ENCODE data around the gene CPNE6. TPM values are rescaled to one million over a fixed set of nuclear protein-coding genes. Genes with fewer than 3 reads are reported as not detected.

CPNE6 gene
- polyA plus RNA-seq, 1 donor from 2014 or later, result not detected

DNA sequence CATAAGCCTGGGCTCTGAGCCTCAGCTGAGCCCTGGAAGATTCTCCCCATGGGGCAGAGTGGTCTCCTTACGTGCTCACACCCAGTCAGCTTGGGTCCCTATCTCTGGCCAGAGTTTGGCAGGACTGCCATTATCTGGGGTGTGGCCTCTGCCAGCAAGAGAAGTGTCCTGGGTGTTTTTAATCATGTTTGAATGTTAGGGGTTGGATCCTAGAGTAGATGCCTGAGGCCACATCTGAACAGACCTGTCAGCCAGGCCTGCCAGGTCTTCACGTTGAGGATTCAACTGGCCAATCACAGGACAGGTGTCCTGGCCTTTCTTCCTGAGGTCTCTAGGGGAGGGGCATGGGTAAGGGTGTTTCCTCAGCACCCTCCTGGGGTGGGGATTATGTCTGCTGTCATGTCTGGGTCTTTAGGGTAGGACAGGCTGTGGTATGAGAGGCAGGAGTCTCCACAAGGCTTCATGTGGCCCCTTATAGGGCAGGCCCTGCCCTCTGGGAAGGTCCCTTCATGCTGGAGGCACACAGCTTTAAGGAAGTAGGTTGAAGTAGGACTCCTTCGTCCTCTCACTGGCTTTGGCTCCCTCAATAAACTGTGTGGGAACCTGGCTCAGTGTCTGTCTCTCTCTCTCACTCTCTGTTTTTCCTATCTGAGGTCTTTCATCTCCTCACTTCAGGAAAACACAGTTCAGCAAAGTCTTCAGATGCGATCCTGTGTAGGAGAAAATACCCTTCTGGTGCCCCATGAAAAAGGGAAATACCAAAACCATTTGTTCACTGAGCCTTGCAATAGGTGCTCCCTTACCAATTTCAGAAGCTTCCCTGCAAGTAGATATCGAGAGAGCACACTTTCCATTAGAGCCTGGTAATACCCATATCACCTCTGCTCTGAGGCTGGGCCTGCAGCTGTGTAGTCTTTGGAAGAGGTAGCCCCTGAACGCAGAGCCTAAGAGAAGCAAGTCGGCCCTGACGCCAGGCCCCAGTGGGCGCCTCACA is 52.4 kb downstream of the CPNE6 start:
- peak overlapping the region; percentile 74 to 98 (median 81) for H3K27ac Mint-ChIP-seq
- H3K4me3 Mint-ChIP-seq, result peak overlapping the region; percentile 31 to 75 (median 54)
- peaks cover 4% of the 10 kb centered on the region for H3K36me3 Mint-ChIP-seq
- H3K4me1 Mint-ChIP-seq, result peaks cover 20 to 40% (median 36%) of the 10 kb centered on the region in 3 donors
- H3K27me3 Mint-ChIP-seq, result no peaks in the 10 kb centered on the region
- H3K9me3 Mint-ChIP-seq, result no peaks in the 10 kb centered on the region

- Mint-ChIP-seq H3K4me1 (peaks cover 20 to 41% (median 35%) of the 10 kb centered on the region in 3 donors), H3K27ac (peak overlapping the region in 1 of 3 donors; percentile 60), H3K27me3 (no peaks in the 10 kb centered on the region), H3K4me3 (no peak overlapping the region), H3K36me3 (peaks cover 5% of the 10 kb centered on the region), H3K9me3 (no peaks in the 10 kb centered on the region)
Measured at GRCh38 chr14:24126939-24127338, 55.6 kb downstream of the CPNE6 start.

GRCh38 chr14:24127673-24128072 is 56.3 kb downstream of the CPNE6 start:
- Mint-ChIP-seq H3K9me3 (no peaks in the 10 kb centered on the region), H3K27ac (peak overlapping the region in 1 of 3 donors; percentile 60), H3K27me3 (no peaks in the 10 kb centered on the region), H3K36me3 (peaks cover 5% of the 10 kb centered on the region), H3K4me1 (peaks cover 18 to 43% (median 34%) of the 10 kb centered on the region in 3 donors), H3K4me3 (peak overlapping the region in 1 of 4 donors; percentile 63)

Other genes starting within 250 kb of the CPNE6 start
- gene DHRS4, start 117.8 kb upstream of the CPNE6 start, polyA plus RNA-seq, result 29.8 TPM
- gene DHRS4L2, start 82.6 kb upstream of the CPNE6 start, polyA plus RNA-seq, result 14.6 TPM
- gene CARMIL3, start 19.6 kb upstream of the CPNE6 start, polyA plus RNA-seq, result 0.35 TPM
- 50.2 TPM for gene PCK2, start 22.7 kb downstream of the CPNE6 start, polyA plus RNA-seq
- gene DCAF11, start 43.2 kb downstream of the CPNE6 start, polyA plus RNA-seq, result 74.5 TPM
- 2.6 TPM for gene NRL, start 43.4 kb downstream of the CPNE6 start, polyA plus RNA-seq
- gene FITM1, start 59.1 kb downstream of the CPNE6 start, polyA plus RNA-seq, result 1.1 TPM
- gene PSME1, start 64.6 kb downstream of the CPNE6 start, polyA plus RNA-seq, result 804 TPM
- gene EMC9, start 70.0 kb downstream of the CPNE6 start, polyA plus RNA-seq, result 18.2 TPM
- gene PSME2, start 75.0 kb downstream of the CPNE6 start, polyA plus RNA-seq, result 328 TPM
- gene RNF31, start 75.9 kb downstream of the CPNE6 start, polyA plus RNA-seq, result 54.3 TPM
- gene IRF9, start 89.7 kb downstream of the CPNE6 start, polyA plus RNA-seq, result 136 TPM
- 12.5 TPM for gene REC8, start 100.5 kb downstream of the CPNE6 start, polyA plus RNA-seq
- gene IPO4, start 117.3 kb downstream of the CPNE6 start, polyA plus RNA-seq, result 15.8 TPM
- gene TM9SF1, start 123.9 kb downstream of the CPNE6 start, polyA plus RNA-seq, result 25.1 TPM
- gene TSSK4, start 134.1 kb downstream of the CPNE6 start, polyA plus RNA-seq, result 0.84 TPM
- gene CHMP4A, start 141.9 kb downstream of the CPNE6 start, polyA plus RNA-seq, result 170 TPM
- 33.5 TPM for gene MDP1, start 144.5 kb downstream of the CPNE6 start, polyA plus RNA-seq
- 273 TPM for gene NEDD8, start 160.8 kb downstream of the CPNE6 start, polyA plus RNA-seq
- 64.1 TPM for gene GMPR2, start 161.4 kb downstream of the CPNE6 start, polyA plus RNA-seq
- 186 TPM for gene TINF2, start 171.1 kb downstream of the CPNE6 start, polyA plus RNA-seq
- gene TGM1, start 191.6 kb downstream of the CPNE6 start, polyA plus RNA-seq, result not detected
- 37.9 TPM for gene RABGGTA, start 200.0 kb downstream of the CPNE6 start, polyA plus RNA-seq
- gene DHRS1, start 228.2 kb downstream of the CPNE6 start, polyA plus RNA-seq, result 27.3 TPM
- gene NOP9, start 228.3 kb downstream of the CPNE6 start, polyA plus RNA-seq, result 1.6 TPM
- 19.2 TPM for gene CIDEB, start 236.4 kb downstream of the CPNE6 start, polyA plus RNA-seq
- 0.97 TPM for gene LTB4R2, start 238.6 kb downstream of the CPNE6 start, polyA plus RNA-seq
- gene LTB4R, start 239.9 kb downstream of the CPNE6 start, polyA plus RNA-seq, result 2.5 TPM

Data from IgD-negative memory B cell (primary cell).